HL-60/S4 (cell line): Measurements from ENCODE around the gene YES1.
"Not testable (repeated sequence)": the region's sequence is repeated elsewhere in the genome, so short reads cannot be mapped to it uniquely, and the experiment has no call there.

ENCODE experiments used
- in situ Hi-C: fragments of 300-500 bp; cut with MboI; formaldehyde crosslinking; loops from 2 replicates; pipeline ENCODE4 v1.14.3; 2022; ENCODE audit warnings: low sequenced_read_pairs

YES1 gene

DNA sequence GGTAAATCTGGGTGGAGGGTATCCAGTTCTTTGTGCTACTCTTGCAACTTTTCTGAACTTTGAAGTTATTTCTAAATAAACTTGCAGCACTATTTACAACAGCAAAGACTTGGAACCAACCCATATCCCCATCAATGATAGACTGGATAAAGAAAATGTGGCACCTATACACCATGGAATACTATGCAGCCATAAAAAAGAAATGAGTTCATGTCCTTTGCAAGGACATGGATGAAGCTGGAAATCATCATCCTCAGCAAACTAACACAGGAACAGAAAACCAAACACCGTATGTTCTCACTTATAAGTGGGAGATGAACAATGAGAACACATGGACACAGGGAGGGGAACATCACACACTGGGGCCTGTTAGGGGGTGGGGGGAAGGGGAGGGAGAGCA is 16.7 kb downstream of the YES1 start:
- in situ Hi-C loops = not testable (repeated sequence)

- in situ Hi-C loops = no loop called here
Measured at GRCh38 chr18:789397-789796, 22.6 kb downstream of the YES1 start.

GRCh38 chr18:785242-785641 is 26.8 kb downstream of the YES1 start:
- in situ Hi-C loops = no loop called here

- in situ Hi-C loops = no loop called here
Measured at GRCh38 chr18:784470-785172, 27.4 kb downstream of the YES1 start.

DNA sequence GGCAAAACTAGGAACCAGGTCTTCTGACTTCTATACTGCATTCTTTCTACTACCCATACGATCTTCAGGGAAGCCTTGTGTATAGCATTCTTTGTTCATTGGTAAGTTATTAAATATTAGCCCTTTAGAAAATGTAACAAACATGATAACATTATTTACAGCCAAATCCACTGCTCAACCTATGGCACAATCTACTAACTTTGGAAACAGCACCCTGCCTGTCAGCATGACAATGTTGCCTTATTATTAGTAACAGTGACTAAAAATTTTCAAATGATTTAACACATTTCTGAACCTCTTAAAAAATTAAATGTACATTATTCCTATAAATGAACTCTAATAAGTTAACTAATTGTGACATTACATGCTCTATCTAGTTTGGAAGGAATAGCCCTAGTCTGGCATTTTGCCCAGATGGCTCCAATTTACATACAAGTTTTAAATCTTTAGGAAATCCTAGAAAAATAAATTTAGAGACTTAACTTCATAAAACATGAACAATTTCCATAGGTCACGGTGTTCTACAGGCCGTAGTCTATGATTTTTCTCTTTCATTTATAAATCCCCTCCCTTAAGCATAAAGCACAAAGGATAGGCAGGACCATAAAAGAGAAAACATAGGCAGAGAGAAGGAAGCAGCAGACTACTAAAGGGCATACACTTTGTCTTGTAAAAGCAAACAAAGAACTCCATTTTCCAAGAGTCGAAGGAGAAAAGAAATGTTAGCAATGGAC is 33.7 kb downstream of the YES1 start:
- in situ Hi-C loops = no loop called here

DNA sequence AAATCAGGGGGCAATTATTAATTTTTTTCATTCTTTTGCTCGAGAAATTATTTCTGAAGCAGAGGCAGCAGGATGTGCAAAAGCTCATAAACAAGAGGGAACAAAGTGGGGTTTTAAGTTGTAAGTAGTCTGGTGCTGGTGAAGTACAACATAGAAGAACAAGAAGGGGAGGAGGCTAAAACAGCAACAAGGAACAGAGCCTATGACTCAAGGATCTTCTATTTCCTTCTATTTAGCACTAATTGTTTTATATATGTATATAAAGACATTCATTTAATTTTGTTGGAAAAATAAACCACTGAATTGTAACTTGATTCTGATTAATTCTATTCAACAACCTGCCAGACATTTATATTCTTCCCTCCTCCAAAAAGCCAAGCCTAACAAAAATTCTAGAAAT is 35.0 kb downstream of the YES1 start:
- in situ Hi-C loops = no loop called here

- in situ Hi-C loops = not testable (repeated sequence)
Measured at GRCh38 chr18:776044-776443, 36.0 kb downstream of the YES1 start.

DNA sequence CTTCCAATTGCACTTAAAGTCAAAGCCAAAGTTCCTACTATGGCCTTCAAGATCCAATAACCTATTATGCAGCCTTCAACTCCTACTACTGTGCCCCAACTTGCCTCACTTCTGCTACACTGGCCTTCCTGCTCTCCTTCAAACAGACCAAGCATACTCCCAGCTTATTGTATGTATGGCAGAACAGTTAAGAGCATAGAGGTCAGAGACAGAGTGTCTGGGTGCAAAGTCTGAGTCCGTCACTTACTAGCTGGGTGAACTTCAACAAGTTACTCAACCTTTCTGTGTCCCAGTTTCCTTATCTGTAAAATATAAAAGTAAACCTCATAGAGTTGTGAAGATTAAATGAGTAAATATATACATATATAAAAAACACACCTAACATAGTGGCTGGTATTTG is 37.2 kb downstream of the YES1 start:
- in situ Hi-C loops = no loop called here

DNA sequence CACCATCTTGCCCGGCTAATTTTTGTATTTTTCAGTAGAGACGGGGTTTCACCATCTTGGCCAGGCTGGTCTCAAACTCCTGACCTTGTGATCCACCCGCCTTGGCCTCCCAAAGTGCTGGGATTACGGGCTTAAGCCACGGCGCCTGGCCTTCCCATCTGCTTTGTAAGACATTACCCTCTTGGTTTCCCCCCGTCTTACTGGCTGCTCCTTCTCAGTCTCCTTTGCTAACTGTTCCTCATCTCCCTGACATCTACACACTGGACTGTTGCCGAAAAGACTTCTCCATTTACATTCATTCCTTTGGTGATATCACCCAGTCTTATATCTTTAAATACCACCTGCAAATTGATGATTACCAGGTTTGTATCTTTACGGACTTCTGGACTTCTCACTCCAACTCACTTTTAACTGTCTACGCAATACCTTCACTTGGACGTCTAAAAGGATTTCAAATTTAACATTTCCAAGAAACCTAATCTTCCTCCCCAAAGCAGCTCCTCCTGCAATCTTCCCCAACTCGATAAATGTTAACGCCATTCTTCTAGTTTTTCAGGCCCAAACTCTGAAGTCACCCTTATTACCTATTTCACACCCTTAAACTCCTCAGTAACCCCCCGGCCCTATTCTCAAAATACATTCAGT is 37.9 kb downstream of the YES1 start:
- in situ Hi-C loops = no loop called here

DNA sequence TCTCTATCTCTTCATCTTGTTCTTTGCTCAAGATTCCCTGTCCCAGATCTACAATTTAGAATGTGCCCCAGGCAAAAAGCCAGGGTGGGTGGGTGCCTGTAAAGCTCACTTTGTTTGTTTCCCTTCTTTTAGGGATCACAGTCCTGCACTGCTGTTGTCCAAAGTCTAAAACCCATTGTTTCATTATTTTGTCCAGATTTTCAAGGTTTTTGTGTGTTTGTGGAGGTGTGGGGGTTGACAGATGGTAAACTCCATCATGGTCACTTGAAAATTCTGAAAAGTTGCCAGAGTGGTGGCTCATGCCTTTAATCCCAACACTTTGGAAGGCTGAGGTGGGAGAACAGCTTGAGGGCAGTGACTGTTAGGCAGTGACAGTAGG is 41.5 kb downstream of the YES1 start:
- in situ Hi-C loops = no loop called here

DNA sequence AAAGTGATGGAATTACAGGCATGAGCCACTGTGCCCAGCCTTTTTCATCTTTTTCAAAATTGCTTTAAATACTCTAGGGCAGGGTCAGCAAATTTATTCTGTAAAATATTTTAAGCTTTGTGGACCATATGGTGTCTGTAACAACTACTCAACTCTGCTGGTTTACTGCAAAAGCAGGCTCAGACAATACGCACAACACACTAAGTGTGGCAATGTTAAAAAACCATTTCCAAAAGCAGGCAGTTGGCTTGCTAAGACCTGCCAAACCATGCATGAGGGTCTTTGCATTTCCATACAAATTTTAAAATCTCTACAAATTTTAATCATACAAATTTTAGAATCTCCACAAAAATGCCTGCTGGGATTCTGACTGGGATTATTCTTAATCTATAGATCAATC is 44.1 kb downstream of the YES1 start:
- in situ Hi-C loops = no loop called here

- in situ Hi-C loops = no loop called here
Measured at GRCh38 chr18:767084-767882, 44.8 kb downstream of the YES1 start.

DNA sequence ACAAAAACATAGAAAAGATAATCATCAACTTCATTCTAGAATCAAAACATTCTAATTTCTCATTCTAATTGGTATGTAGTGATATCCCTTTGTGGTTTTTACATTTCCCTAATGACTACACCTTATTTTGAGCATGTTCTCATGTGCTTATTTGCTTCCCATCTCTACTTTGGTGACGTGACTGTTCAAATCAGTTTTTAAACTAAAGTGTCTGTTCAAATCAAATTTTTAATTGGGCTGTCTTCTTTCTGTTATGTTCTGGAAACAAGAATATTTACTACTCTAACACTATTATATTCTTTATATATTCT is 45.5 kb downstream of the YES1 start:
- in situ Hi-C loops = no loop called here

DNA sequence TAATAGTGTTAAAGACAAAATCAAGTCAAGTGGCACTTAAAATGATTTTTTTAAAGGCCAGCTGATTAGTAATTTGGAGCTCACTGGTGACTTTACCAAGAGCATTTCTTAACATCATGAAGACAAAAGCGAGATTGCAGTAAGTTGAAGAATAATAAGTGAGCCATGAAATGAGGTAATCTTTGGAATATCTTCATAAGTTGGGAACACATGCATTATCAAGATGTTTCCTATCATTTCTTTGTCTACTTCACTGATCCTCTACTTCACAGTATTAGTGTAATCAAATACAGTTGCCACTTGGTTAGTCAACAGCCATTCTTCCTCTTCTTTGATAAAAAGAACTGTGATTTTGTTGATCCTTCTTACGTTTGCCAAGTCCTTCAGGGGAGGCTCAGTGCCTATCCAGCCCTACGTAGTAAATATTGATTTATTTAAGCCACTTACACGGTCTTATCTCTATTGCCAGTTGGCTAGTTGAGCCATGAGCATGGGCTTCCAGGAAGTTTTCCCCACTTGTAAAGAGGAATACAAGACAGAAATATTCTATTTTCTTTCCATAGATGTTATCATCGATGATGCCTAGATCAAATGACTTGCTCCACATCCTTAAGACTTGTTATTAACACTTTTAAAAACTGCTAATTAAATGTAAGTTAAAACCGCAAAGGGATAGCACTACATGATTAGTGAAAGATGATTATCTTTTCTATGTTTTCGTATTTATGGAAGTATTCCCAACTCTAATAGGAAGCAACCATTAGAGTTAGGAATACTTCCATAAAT is 46.1 kb downstream of the YES1 start:
- in situ Hi-C loops = no loop called here

DNA sequence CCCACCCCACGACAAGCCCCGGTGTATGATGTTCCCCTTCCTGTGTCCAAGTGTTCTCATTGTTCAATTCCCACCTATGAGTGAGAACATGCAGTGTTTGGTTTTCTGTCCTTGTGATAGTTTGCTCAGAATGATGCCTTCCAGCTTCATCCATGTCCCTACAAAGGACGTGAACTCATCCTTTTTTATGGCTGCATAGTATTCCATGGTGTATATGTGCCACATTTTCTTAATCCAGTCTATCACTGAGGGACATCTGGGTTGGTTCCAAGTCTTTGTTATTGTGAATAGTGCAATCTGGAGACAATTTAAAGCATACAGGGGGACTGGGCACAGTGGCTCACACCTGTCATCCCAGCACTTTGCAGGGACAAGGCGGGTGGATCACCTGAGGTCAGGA is 52.2 kb downstream of the YES1 start:
- in situ Hi-C loops = not testable (repeated sequence)

GRCh38 chr18:755506-755905 is 56.5 kb downstream of the YES1 start:
- in situ Hi-C loops = no loop called here

DNA sequence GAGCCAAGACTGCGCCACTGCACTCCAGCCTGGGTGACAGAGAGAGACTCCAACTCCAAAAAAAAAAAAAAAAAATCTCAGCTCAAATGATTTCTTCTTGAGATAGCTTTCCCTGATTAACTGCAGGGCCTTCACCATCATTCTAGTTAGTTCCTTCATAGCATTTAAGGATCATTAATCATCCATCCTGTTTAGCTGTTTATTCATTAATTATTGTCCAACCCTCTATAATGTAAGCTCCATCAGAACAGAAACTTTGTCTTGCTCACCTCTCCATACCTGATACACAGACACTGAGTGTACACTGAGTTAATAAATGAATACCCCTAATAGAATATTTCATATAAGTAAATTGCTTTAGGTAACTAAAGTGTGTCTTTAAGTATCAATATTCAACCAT is 57.4 kb downstream of the YES1 start:
- in situ Hi-C loops = no loop called here

GRCh38 chr18:750456-750855 is 61.6 kb downstream of the YES1 start:
- in situ Hi-C loops = no loop called here

DNA sequence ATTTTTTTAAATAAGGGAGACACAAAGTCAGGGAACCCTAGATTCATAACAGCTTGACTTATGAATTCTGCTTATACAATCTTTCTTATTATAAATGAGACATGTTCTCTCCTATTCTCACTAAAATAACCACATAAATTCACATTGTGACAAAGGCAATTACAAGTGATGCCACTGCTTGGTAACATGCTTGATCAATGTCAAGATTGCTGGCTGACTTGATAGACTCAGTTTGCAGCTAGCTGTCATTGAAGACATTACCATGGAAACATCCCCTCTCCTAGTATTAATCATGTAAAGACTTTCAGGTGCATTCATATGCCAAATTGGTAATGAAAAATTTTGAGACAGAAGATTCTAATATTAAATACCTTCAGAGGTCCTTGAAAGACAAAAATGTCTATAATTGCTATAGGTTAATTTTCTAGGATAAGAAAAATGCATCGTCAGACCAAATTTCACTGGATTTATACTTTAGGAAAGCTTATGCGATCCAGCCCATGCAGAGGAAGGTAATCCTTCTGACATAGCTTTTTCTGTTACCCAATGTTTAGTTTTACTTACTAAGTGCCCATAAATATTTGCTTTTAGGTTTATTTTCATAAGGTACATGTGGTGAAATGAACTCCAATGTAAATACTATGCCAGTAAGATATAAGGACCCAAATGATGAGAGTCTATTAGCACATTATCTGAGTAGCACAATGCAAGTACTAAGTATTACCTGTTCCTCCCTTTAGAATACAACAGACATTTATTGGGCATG is 67.0 kb downstream of the YES1 start:
- in situ Hi-C loops = loop anchor here (5.0 kb wide), 1 partner anchor 87 kb away; no protein-coding TSS in a partner anchor

- in situ Hi-C loops = loop anchor here (5.0 kb wide), 1 partner anchor 90 kb away; no protein-coding TSS in a partner anchor
Measured at GRCh38 chr18:741931-742512, 70.0 kb downstream of the YES1 start.
